ENCODE data around the gene GOPC.

The GOPC gene

GRCh38 chr6:117530467-117531242 is 71.7 kb downstream of the GOPC start:
- TF ChIP-seq GATA3 (IDR thresholded peaks at IDR 0.05; ENCODE audit: low read depth, low read length) = no peak
- TF ChIP-seq GATA2 (IDR thresholded peaks at IDR 0.05; ENCODE audit: low read depth, low read length) = no peak

GRCh38 chr6:117525607-117526006 is 76.7 kb downstream of the GOPC start:
- TF ChIP-seq GATA3 (IDR thresholded peaks at IDR 0.05; ENCODE audit: low read depth, low read length) (no peak), GATA2 (IDR thresholded peaks at IDR 0.05; ENCODE audit: low read depth, low read length) (no peak)

- TF ChIP-seq GATA3 (IDR thresholded peaks at IDR 0.05; ENCODE audit: low read depth, low read length) (no peak), GATA2 (IDR thresholded peaks at IDR 0.05; ENCODE audit: low read depth, low read length) (no peak)
Measured at GRCh38 chr6:117521791-117522502, 80.4 kb downstream of the GOPC start.

GRCh38 chr6:117520603-117521395 is 81.5 kb downstream of the GOPC start:
- TF ChIP-seq GATA2 (IDR thresholded peaks at IDR 0.05; ENCODE audit: low read depth, low read length) = no peak

- TF ChIP-seq GATA3 (IDR thresholded peaks at IDR 0.05; ENCODE audit: low read depth, low read length) (no peak), GATA2 (IDR thresholded peaks at IDR 0.05; ENCODE audit: low read depth, low read length) (no peak)
Measured at GRCh38 chr6:117518870-117519269, 83.4 kb downstream of the GOPC start.

- TF ChIP-seq GATA2 (IDR thresholded peaks at IDR 0.05; ENCODE audit: low read depth, low read length) (no peak), GATA3 (IDR thresholded peaks at IDR 0.05; ENCODE audit: low read depth, low read length) (no peak)
Measured at GRCh38 chr6:117515326-117515725, 87.0 kb downstream of the GOPC start.

GRCh38 chr6:117514655-117515054 is 87.7 kb downstream of the GOPC start:
- TF ChIP-seq GATA2 (IDR thresholded peaks at IDR 0.05; ENCODE audit: low read depth, low read length) = no peak
- TF ChIP-seq GATA3 (IDR thresholded peaks at IDR 0.05; ENCODE audit: low read depth, low read length) = no peak

- no peak for TF ChIP-seq GATA3 (IDR thresholded peaks at IDR 0.05; ENCODE audit: low read depth, low read length)
- TF ChIP-seq GATA2 (IDR thresholded peaks at IDR 0.05; ENCODE audit: low read depth, low read length) = no peak
Measured at GRCh38 chr6:117513778-117514365, 88.4 kb downstream of the GOPC start.

GRCh38 chr6:117512987-117513573 is 89.2 kb downstream of the GOPC start:
- TF ChIP-seq GATA2 (IDR thresholded peaks at IDR 0.05; ENCODE audit: low read depth, low read length) (no peak), GATA3 (IDR thresholded peaks at IDR 0.05; ENCODE audit: low read depth, low read length) (no peak)

- TF ChIP-seq GATA2 (IDR thresholded peaks at IDR 0.05; ENCODE audit: low read depth, low read length) = no peak
- TF ChIP-seq GATA3 (IDR thresholded peaks at IDR 0.05; ENCODE audit: low read depth, low read length) = no peak
Measured at GRCh38 chr6:117512056-117512828, 90.1 kb downstream of the GOPC start.
